Bronchial epithelial cell (primary cell): ENCODE results near the gene SSUH2. TPM values are rescaled to one million over a fixed set of nuclear protein-coding genes. Genes with fewer than 3 reads are reported as not detected.

Experiments used
- DNase-seq: peaks from one replicate; pipeline ENCODE4 v3.0.0-alpha.2; 2010; ENCODE audit warnings: low read depth
- FAIRE-seq: peaks from 2 replicates; lab custom pipeline; 2011; peaks lifted over from hg19 to GRCh38; lab: Jason Lieb, UNC
- H3K27me3 ChIP-seq: 2 replicates; pipeline ENCODE4 v1.5.1; 2011; ENCODE audit warnings: low read length; ENCODE audit not compliant: control insufficient read depth, insufficient read depth
- H3K36me3 ChIP-seq: 2 replicates; pipeline ENCODE4 v1.5.1; 2011; ENCODE audit warnings: low read length; ENCODE audit not compliant: control insufficient read depth, insufficient read depth
- H3K4me3 ChIP-seq: 2 replicates; pipeline ENCODE4 v1.5.1; 2011; ENCODE audit warnings: mild to moderate bottlenecking, low read depth, low read length, control low read depth
- CTCF ChIP-seq: IDR thresholded peaks from 2 replicates; pipeline ENCODE4 v1.5.1; 2011; ENCODE audit warnings: mild to moderate bottlenecking, moderate library complexity, low read length, control low read depth, inconsistent platforms; ENCODE audit not compliant: insufficient read depth, severe bottlenecking
- total RNA-seq: library from RNA; depleted of rRNA; stranded (reverse); fragments of >200 nt; gene quantifications from 2 replicates; pipeline ENCODE4 v1.2.1, GENCODE V29; 2014

Gene SSUH2
- total RNA-seq, 1 donor from 2014 or later = 0.26 TPM

GRCh38 chr3:8627949-8628348 is 16.6 kb downstream of the SSUH2 start:
- H3K4me3 ChIP-seq = no peak overlapping the region
- DNase-seq (no peak), FAIRE-seq (no peak)
- H3K27me3 ChIP-seq = no peaks in the 10 kb centered on the region
- H3K36me3 ChIP-seq = no peaks in the 10 kb centered on the region
- no peak for TF ChIP-seq CTCF

GRCh38 chr3:8627201-8627940 is 17.2 kb downstream of the SSUH2 start:
- H3K36me3 ChIP-seq = no peaks in the 10 kb centered on the region
- FAIRE-seq (no peak), DNase-seq (no peak)
- no peak overlapping the region for H3K4me3 ChIP-seq
- no peaks in the 10 kb centered on the region for H3K27me3 ChIP-seq
- TF ChIP-seq CTCF = no peak

- FAIRE-seq (no peak), DNase-seq (no peak)
- no peak for TF ChIP-seq CTCF
- no peaks in the 10 kb centered on the region for H3K36me3 ChIP-seq
- no peak overlapping the region for H3K4me3 ChIP-seq
- H3K27me3 ChIP-seq = no peaks in the 10 kb centered on the region
Observed at GRCh38 chr3:8625991-8626390, 18.6 kb downstream of the SSUH2 start.

- no peak for DNase-seq
- no peak overlapping the region for H3K4me3 ChIP-seq
- FAIRE-seq = no peak
- no peak for TF ChIP-seq CTCF
- H3K36me3 ChIP-seq = no peaks in the 10 kb centered on the region
- H3K27me3 ChIP-seq = no peaks in the 10 kb centered on the region
Observed at GRCh38 chr3:8624612-8625011, 20.0 kb downstream of the SSUH2 start.

- Histone ChIP-seq H3K27me3 (no peaks in the 10 kb centered on the region), H3K4me3 (no peak overlapping the region), H3K36me3 (no peaks in the 10 kb centered on the region)
- no peak for DNase-seq
- FAIRE-seq = no peak
- no peak for TF ChIP-seq CTCF
Observed at GRCh38 chr3:8623741-8624140, 20.9 kb downstream of the SSUH2 start.
